AG04449 (cell line): Measurements from ENCODE around the gene TMOD3.
A peak's percentile ranks its signal among the peaks of the same experiment; 100 is the strongest.

Experiments used
- CTCF ChIA-PET: fragments of 350-600 bp; formaldehyde crosslinking; extraction: SDS; loops from one replicate; lab custom pipeline; 2021; ENCODE audit warnings: antibody characterized with exemption; lab: Yijun Ruan, JAX
- POLR2A ChIA-PET: fragments of 400-600, 350-600 bp; formaldehyde crosslinking; extraction: SDS; loops from one replicate; lab custom pipeline; 2020; ENCODE audit warnings: antibody characterized with exemption, inconsistent platforms; lab: Yijun Ruan, JAX
- DNase-seq: peaks from one replicate; pipeline ENCODE4 v3.0.0-alpha.2; 2010; ENCODE audit warnings: low read depth, low spot score
- H3K4me3 ChIP-seq: 2 replicates; pipeline ENCODE4 v1.5.1; 2011; ENCODE audit warnings: low read depth, mild to moderate bottlenecking, control low read depth, low read length
- TF ChIP-seq, protein P1 (sequence below): IDR thresholded peaks from one replicate; pipeline ENCODE4 v1.5.1; 2011; ENCODE audit warnings: mild to moderate bottlenecking, moderate library complexity, low read length, control low read depth, inconsistent platforms; ENCODE audit not compliant: insufficient read depth; ENCODE audit errors: missing control alignments

Gene TMOD3

DNA sequence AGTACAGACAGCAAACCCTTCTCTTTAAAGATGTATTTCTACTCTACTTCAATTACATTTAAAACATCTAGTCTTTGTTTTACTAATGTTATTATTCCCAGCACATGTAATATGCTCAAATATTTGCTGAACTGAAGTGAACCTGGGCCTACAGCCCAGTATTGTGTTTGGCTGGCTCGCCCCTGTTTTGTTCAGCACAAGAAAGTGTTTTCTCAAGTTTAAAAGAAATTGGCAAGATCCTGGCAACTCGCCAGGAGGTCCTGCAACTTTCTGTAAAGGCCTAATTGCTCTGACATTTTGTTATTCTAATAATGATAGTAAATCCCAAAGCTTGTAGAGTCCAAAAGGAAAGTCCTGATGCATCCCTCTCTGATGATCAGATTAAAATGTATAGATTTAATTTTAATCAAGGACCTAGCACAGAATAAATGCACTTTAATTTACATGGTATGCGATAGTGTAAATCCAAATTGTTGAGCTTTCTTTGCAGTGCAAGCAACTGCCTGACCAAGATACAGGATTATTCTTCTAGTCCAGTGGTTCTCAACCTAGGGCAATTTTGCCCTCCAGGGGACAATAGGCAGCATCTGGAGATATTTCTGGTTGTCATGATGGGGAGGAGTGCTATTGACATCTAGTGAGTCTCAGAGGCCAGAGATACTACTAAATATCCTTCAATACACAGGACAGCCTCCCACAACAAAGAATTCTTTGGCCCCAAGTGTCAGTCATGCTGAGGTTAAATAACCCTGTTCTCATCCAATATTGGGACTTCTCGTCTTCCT is 35.7 kb upstream of the TMOD3 start:
- CTCF ChIA-PET = interaction anchor here (1.5 kb wide), 2 partner anchors 17 to 144 kb away, joined by 5 to 12 read pairs; no protein-coding TSS in a partner anchor
- POLR2A ChIA-PET = no interaction called here
- DNase-seq = no peak
- no peak overlapping the region for H3K4me3 ChIP-seq
- TF ChIP-seq, protein P1, sequence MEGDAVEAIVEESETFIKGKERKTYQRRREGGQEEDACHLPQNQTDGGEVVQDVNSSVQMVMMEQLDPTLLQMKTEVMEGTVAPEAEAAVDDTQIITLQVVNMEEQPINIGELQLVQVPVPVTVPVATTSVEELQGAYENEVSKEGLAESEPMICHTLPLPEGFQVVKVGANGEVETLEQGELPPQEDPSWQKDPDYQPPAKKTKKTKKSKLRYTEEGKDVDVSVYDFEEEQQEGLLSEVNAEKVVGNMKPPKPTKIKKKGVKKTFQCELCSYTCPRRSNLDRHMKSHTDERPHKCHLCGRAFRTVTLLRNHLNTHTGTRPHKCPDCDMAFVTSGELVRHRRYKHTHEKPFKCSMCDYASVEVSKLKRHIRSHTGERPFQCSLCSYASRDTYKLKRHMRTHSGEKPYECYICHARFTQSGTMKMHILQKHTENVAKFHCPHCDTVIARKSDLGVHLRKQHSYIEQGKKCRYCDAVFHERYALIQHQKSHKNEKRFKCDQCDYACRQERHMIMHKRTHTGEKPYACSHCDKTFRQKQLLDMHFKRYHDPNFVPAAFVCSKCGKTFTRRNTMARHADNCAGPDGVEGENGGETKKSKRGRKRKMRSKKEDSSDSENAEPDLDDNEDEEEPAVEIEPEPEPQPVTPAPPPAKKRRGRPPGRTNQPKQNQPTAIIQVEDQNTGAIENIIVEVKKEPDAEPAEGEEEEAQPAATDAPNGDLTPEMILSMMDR = no peak

DNA sequence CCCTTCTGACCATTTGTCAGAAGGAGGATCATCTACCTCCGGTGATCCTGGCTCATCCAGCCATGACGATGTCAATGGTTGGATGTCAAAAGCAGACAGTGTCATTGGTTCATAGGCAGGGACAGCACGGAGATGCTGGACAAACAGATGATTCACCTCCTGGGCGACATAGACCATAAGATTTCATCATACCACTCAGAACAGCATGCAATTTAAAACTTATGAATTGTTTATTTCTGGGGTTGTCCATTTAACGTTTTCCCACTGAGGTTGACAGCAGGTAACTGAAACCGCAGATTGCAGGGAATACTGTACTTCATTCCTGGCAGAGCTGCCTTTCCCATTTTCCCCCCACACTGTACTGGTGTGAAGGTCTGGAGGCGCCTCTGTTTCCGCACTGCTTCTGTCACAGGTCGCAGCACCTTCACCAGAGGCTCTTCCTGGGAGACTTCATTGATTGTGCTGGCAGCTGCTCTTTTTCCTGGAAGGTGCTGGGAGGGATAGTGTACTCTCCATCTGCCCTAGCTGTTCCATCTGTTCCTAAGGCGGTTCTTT is 32.5 kb upstream of the TMOD3 start:
- H3K4me3 ChIP-seq = no peak overlapping the region
- POLR2A ChIA-PET = no interaction called here
- TF ChIP-seq, protein P1 = no peak
- CTCF ChIA-PET = interaction anchor here (2.0 kb wide), 1 partner anchor 20 kb away, joined by 11 read pairs; no protein-coding TSS in a partner anchor
- no peak for DNase-seq

DNA sequence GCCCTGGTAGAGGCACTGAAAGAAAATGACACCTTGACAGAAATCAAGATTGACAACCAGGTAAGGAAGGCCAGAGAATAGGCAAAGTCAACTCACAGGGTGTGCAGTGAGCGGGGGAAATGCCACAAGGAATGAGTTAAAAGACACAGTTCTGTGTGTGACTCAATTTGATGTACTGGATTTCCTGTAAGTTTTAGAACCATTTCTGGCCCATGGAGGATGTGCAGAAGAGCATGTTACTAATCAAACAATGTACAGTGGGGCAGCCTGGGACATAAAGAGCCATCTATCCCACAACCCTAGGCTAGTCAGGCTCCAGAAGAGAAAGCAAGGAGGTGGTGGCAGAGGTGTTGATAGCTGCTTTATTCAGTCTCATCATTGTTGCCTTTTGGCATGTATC is 31.2 kb upstream of the TMOD3 start:
- ChIA-PET CTCF (interaction anchor here (2.6 kb wide), 1 partner anchor 22 kb away, joined by 13 read pairs; no protein-coding TSS in a partner anchor), POLR2A (no interaction called here)
- no peak for DNase-seq
- H3K4me3 ChIP-seq = no peak overlapping the region
- TF ChIP-seq, protein P1 = no peak

DNA sequence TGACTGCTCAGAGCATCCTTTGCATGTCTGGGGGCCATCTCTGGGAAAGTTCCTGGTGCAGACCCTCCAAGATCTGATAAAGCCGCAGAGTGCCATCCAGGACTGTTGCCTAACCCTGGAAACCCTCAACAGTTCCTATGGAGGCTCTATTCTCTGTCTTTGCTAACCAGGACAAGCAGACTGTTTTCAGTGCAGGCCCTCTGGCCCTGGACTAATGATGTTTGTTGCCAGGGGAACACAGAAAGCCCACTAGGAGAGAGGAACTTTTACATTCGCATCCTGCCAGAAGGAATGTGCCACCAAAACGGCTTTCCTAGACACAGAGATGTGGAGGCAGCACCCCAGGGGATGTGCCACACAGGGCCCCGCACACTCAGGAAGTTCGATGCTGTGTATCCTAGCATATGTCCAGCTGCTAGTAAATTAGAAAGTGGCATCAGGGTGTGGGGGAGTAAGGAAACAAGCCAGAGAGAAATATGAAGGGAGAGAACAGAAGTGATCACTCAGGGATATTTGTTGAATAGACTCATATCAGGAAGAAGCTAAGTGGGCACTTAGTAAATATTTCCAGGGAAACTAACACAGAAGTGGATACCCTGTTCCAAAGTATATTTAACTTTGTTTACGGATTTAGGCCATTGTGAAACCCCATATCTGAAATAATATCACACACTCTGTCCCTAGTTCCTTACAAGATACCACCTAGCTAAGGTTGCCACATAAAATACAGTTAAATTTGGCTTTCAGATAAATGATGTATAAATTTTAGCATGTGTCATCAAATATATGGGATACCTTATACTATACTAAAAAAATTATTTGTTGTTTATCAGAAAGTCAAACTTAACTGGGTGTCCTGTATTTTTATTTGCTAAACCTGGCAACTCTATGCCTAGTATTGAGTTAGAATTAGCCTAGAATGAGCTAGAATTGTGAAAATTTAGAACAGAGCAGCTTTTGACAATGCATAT is 29.9 kb upstream of the TMOD3 start:
- TF ChIP-seq, protein P1 = no peak
- no peak for DNase-seq
- H3K4me3 ChIP-seq = no peak overlapping the region
- ChIA-PET CTCF (interaction anchor here (1.0 to 2.6 kb wide), 3 partner anchors 11 to 23 kb away, joined by 3 to 13 read pairs (median 4); no protein-coding TSS in a partner anchor), POLR2A (no interaction called here)

DNA sequence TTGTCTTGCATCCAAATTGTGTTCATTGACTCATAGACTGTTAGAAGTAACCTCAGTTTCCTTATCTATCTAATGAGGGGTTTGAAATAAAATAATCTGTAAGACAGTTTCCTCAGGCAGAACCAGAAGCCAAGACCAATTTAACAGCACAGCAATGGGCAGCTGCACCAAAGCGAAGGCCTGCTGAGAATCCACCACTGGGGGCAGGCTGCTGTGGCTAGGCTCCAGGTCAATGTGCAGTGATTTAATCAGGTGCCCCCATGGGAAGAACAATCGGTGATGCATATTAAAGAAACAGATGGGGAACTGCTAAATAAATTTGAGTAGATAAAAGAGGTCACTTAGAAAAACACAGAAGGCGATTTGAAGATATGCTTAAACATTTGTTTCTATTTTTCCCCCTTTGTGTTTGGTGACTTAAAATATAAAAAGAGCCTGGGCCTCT is 28.0 kb upstream of the TMOD3 start:
- DNase-seq = no peak
- POLR2A ChIA-PET = no interaction called here
- CTCF ChIA-PET = interaction anchor here (0.9 to 1.4 kb wide), 4 partner anchors 10 to 37 kb away, joined by 3 to 8 read pairs (median 3); no protein-coding TSS in a partner anchor
- H3K4me3 ChIP-seq = no peak overlapping the region
- TF ChIP-seq, protein P1 = peak; percentile 61
